T-helper 9 cell (primary cell): ENCODE data around the gene ATP11A.

ENCODE experiments used
- DNase-seq: peaks from one replicate; pipeline ENCODE4 v3.0.0-alpha.2; 2020

Gene ATP11A

GRCh38 chr13:112911285-112911701, 221.5 kb downstream of the ATP11A start:
- DNase-seq, result no peak

- no peak for DNase-seq
Observed at GRCh38 chr13:112911883-112912282, 222.0 kb downstream of the ATP11A start.

GRCh38 chr13:112912726-112913440, 223.0 kb downstream of the ATP11A start:
- no peak for DNase-seq

- no peak for DNase-seq
Observed at GRCh38 chr13:112916296-112916695, 226.5 kb downstream of the ATP11A start.

- DNase-seq, result no peak
Observed at GRCh38 chr13:112917056-112917664, 227.3 kb downstream of the ATP11A start.

GRCh38 chr13:112917737-112918136, 227.9 kb downstream of the ATP11A start:
- DNase-seq, result no peak

- no peak for DNase-seq
Observed at GRCh38 chr13:112918266-112918665, 228.4 kb downstream of the ATP11A start.

GRCh38 chr13:112918746-112919145, 228.9 kb downstream of the ATP11A start:
- DNase-seq, result no peak

GRCh38 chr13:112923962-112924361, 234.1 kb downstream of the ATP11A start:
- DNase-seq, result no peak

- DNase-seq, result no peak
Observed at GRCh38 chr13:112924365-112924764, 234.5 kb downstream of the ATP11A start.

- no peak for DNase-seq
Observed at GRCh38 chr13:112926003-112926402, 236.2 kb downstream of the ATP11A start.

- DNase-seq, result no peak
Observed at GRCh38 chr13:112926993-112927392, 237.2 kb downstream of the ATP11A start.

- no peak for DNase-seq
Observed at GRCh38 chr13:112928020-112928971, 238.5 kb downstream of the ATP11A start.

- DNase-seq, result no peak
Observed at GRCh38 chr13:112928972-112929782, 239.3 kb downstream of the ATP11A start.

- no peak for DNase-seq
Observed at GRCh38 chr13:112929783-112930055, 239.9 kb downstream of the ATP11A start.

- DNase-seq, result no peak
Observed at GRCh38 chr13:112930192-112930591, 240.4 kb downstream of the ATP11A start.

- no peak for DNase-seq
Observed at GRCh38 chr13:112931028-112931934, 241.4 kb downstream of the ATP11A start.

GRCh38 chr13:112932971-112933370, 243.1 kb downstream of the ATP11A start:
- DNase-seq, result no peak

- DNase-seq, result no peak
Observed at GRCh38 chr13:112933649-112934048, 243.8 kb downstream of the ATP11A start.

- DNase-seq, result no peak
Observed at GRCh38 chr13:112934078-112934477, 244.2 kb downstream of the ATP11A start.
